GM19372 (cell line): ENCODE measurements around the gene AKR1B15.
"Not testable (repeated sequence)": the region's sequence is repeated elsewhere in the genome, so short reads cannot be mapped to it uniquely, and the experiment has no call there.

Source experiments
- ATAC-seq: cut with Tn5 transposase; IDR thresholded peaks from one replicate; pipeline ENCODE4 v1.9.1; 2021; ENCODE audit warnings: mild to moderate bottlenecking, low read depth, moderate library complexity; ENCODE audit not compliant: unreplicated experiment

Gene AKR1B15

GRCh38 chr7:134548877-134549276 lies at the start of gene AKR1B15:
AKR1B15 (plus strand) TSS chr7:134549110; CDS start chr7:134564620, 15,510 bp downstream.
- ATAC-seq, result peak; percentile 69

DNA sequence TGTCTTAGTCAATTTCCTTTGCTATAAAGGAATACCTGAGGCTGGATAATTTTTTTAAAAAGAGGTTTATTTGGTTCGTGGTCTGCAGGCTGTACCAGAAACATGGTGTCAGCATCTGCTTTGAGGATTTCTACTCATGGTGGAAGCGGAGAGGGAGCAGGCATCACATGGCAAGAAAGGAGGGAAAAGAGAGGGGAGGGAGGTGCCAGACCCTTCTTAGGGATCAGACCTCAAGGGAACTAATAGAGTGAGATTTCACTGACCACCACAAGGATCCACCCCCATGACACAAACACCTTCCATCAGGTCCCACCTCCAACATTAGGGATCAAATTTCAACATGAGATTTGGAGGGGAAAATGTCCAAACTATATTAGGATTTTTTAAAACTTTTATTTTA lies 48.5 kb upstream of the AKR1B15 start:
- no peak for ATAC-seq

- ATAC-seq, result no peak
Measured at GRCh38 chr7:134500982-134501381, 47.9 kb upstream of the AKR1B15 start.

DNA sequence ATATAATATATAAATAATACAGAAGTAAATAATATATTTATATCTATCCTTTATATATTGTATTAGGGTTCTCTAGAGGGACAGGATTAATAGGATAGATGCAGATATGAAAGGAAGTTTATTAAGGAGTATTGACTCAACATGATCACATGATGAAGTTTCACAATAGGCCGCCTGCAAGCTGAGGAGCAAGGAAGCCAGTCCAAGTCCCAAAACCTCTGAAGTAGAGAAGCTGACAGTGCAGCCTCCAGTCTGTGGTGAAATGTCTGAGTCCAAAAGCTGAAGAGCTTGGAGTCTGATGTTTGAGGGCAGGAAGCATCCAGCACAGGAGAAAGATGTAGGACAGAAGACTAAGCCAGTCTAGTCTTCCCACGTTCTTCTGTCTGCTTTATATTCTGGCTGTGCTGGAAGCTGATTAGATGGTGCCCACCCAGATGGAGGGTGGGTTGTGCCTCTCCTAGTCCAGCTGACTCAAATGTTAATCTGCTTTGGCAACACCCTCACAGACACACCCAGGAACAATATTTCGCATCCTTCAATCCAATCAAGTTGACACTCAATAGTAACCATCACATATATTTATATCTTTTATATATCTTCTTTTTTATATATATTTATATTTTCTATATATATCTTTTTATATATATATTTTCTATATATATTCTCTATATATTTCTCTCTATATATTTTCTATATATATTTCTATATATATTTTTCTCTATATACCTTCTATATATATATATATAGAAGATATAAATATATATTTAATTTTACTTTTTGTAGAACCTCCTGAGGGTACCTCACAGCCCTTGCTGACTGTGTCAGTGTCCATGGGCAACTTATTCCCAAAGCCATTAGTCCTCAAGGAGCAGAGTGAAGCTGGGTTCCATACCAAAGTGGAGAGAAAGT lies 46.2 kb upstream of the AKR1B15 start:
- ATAC-seq, result no peak

DNA sequence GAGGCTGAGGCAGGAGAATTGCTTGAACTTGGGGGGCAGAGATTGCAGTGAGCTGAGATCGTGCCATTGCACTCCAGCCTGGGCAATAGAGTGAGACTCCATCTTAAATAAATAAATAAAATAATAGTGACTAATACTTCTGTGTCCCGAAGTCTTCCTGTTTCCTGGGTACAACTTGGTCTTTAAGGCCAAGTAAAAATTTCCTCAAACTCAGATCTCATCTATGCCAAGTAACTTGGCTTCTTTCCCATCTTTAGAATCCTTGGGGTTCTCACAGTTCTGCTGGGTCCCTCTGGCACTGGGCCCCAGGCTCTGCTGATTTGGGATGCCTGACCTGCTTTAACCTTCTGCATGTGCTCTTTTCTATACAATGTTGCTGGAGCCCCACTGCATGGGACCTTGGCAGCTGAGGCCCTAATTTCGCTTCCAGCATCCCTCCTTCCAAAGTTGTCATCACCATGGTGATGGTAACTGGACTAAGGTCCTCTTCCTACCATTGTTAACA lies 44.2 kb upstream of the AKR1B15 start:
- no peak for ATAC-seq

GRCh38 chr7:134505856-134506255 lies 43.1 kb upstream of the AKR1B15 start:
- no peak for ATAC-seq

DNA sequence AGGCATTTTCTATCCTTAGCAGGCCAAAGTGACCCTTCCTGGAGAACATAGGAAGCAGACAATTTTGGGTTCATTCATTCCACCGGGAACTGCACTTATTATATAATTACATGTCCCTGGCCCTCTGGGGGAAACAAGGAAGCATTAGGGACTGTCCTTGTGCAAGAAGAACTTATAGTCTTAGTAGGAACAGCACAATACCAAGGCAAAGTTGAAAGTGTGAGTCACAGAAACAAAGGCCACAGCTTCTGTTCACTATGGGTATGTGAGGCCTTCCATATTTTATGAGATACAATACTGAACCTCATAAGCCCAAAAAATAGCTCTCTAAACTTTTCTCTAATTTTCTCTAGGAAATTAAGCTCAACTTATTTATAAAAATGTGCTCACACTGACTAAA lies 39.9 kb upstream of the AKR1B15 start:
- no peak for ATAC-seq

DNA sequence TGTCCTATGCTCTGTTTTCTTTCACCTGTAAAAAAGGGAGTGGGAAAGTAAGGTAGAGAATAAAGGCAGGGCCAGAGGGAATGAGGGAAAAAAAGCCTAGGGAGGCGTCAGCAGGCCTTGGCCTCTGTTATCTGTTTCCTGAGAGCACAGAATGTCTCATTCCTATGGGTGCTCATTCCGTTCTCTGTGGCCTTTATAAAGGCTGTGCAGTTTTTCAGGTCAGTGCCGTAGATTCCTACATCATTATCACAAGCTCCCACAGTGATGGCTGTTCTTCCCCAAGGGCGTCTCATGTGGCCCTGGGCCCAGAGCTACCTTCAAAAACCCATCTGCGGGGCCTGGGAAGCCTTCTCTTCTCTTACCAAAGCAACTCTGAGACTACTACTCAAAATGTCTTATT lies 38.3 kb upstream of the AKR1B15 start:
- ATAC-seq, result no peak

GRCh38 chr7:134512271-134512670 lies 36.6 kb upstream of the AKR1B15 start:
- no peak for ATAC-seq

DNA sequence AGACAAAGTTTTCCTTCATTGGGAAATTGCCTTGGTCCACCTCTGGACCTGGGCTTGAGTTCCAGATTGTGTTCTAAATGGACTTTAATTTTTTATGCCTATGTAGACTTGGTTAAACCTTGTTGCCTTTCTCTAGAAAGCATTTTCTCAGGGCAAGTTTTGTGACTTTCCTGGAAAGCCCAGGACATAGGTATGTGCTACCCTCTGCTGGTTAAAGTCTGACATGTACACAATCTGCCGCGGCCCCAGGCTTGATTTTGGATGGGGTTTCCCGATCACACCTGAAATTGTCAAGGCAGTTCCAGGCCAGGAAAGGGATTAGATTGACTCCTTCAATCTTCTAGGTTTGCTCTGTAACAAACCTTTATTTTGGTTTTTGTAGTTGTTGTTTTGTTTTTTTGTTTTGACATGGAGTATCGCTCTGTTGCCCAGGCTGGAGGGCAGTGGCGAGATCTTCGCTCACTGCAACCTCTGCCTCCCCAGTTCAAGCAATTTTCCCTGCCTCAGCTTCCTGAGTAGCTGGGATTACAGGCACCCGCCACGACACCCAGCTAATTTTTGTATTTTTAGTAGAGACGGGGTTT lies 35.6 kb upstream of the AKR1B15 start:
- peak; percentile 74 for ATAC-seq

DNA sequence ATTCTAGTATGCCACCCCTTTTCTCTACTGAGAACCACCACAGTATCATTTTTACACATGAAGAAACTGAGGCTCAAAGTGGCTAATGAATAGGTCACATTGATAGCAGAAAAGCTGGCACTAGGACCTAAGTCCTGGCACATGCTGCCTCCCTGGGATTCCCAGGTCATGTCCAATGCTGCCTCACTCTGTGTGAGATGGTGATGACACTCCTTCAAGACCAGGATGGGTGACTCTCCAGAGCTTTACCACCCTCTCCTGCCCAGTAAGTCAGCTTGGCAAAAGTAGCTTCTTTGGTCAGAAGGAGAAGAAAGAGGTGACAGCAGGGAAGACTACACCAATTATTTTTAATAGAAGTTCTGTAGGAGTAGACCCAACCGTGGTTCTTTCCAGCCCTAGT lies 34.8 kb upstream of the AKR1B15 start:
- ATAC-seq, result no peak

DNA sequence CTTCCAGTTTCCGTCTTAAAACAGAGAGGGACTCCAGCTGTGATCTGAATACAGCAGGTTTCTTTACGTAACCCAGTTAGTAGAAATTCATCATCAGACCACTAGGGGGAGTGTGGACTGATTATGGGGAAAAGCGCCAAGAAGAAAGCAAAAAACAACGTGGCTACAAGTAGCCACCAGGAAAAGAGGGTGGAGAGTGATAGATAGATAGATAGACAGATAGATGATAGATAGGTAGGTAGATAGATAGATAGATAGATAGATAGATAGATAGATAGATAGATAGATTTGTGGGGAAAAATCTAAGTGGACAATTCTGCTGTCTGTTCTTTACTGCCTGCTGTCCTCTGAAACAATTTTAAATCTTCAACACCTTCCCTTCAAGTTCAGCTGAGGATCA lies 34.2 kb upstream of the AKR1B15 start:
- ATAC-seq, result no peak

GRCh38 chr7:134515569-134516468 lies 33.1 kb upstream of the AKR1B15 start:
- ATAC-seq, result no peak

DNA sequence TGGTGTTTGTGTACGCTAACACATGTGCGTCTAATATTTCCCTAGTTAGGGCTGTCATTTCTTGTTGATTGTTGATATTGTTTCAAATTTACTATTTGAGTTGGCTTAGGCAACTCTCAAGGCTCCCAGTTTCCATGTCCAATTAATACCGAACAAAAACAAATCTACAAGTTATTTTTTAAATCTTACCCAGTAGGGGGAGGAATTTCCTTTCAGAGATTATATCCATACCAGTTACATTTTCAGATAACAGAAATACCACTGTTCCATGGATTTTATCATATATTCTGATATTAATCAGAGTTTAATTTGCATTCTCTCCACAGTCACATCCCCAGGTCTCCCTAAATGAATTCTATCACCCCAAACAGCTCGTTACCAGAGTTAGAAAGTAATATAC lies 28.8 kb upstream of the AKR1B15 start:
- no peak for ATAC-seq

DNA sequence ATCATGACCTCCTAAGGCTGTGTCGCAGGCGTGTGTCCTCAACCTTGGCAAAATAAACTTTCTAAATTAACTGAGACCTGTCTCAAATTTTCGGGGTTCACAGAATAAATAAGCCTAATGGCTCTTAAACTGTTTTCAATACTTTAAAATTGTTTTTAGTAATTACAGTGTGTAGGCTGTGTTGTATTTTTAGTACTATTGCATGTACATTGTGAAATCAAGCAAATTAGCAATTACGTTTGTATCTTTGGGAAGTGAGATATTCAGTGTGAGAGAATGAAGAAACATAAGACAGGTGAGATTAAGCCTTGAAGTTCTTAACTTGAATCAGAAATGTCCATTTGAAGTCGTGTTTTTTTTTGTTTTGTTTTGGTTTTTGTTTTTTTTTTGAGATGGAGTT lies 26.3 kb upstream of the AKR1B15 start:
- no peak for ATAC-seq

GRCh38 chr7:134525449-134525848 lies 23.5 kb upstream of the AKR1B15 start:
- not testable (repeated sequence) for ATAC-seq

DNA sequence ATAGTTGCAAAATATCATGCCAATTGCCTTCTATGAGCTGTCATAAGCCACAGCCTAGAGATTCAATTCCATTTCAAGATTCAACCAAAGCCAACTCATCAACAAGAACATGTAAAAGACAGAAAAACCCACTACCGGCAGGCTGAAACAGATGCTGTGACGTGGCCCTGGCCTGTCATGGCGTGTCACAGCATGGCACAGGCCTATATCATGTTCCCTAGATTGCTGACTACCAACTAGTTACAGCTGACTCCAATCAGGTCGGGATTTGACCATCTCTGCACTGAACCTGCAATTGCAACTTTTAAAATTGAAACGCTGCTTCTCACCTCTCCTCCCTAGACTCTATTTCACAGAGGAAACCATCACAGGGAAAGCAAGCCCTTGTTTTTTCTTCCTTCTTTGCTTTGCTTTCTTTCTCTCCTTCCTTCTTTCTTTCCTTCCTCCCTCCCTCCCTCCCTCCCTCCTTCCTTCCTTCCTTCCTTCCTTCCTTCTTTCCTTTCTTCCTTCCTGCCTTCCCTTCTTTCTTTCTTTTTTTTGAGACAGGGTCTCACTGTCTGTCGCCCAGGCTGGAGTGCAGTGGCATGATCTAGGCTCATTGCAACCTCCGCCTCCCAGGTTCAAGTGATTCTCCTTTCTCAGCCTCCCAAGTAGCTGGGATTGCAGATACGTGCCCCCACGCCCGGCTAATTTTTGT lies 22.2 kb upstream of the AKR1B15 start:
- ATAC-seq, result not testable (repeated sequence)

DNA sequence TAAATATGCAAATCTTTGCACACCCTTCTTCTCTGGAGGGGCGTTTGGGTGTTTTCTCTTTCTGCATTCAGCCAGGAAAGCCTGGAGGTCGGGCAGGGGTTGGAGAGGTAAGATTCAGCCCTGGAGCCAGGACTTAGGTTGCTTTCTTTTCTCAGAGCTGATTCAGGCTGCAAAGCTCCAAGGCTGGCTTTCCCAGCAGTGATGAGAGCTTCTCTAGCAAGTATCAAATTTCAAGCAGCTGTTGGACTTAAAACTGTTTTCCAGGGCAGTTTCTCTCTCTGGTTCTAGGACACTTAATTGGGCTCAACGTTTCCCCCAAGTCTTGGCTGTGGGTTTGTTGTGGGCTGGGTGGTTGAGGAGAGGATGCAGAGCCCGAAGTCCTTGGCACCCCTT lies 20.9 kb upstream of the AKR1B15 start:
- ATAC-seq, result no peak

GRCh38 chr7:134528749-134529148 lies 20.2 kb upstream of the AKR1B15 start:
- no peak for ATAC-seq

GRCh38 chr7:134530460-134530859 lies 18.4 kb upstream of the AKR1B15 start:
- no peak for ATAC-seq
